NCI-H146 treated with DMSO at 0.1 percent for 48 hours (cell line): ENCODE data around the gene SDK2.
A peak's percentile ranks its signal among the peaks of the same experiment; 100 is the strongest.

Source experiments
- DNase-seq: peaks from one replicate; lab custom pipeline; 2025; ENCODE audit not compliant: unreplicated experiment; lab: John Stamatoyannopoulos, UW

Gene SDK2

GRCh38 chr17:73369817-73370490, 274.3 kb downstream of the SDK2 start:
- peak; percentile 13 for DNase-seq

GRCh38 chr17:73369111-73369521, 275.1 kb downstream of the SDK2 start:
- DNase-seq, result no peak

- no peak for DNase-seq
Measured at GRCh38 chr17:73368085-73368631, 276.1 kb downstream of the SDK2 start.

- no peak for DNase-seq
Measured at GRCh38 chr17:73365906-73366623, 278.2 kb downstream of the SDK2 start.

- DNase-seq, result no peak
Measured at GRCh38 chr17:73365301-73365874, 278.9 kb downstream of the SDK2 start.

- DNase-seq, result no peak
Measured at GRCh38 chr17:73364155-73364522, 280.1 kb downstream of the SDK2 start.

- DNase-seq, result peak; percentile 16
Measured at GRCh38 chr17:73363442-73364154, 280.6 kb downstream of the SDK2 start.

- no peak for DNase-seq
Measured at GRCh38 chr17:73362697-73363096, 281.5 kb downstream of the SDK2 start.

GRCh38 chr17:73360961-73361761, 283.1 kb downstream of the SDK2 start:
- DNase-seq, result no peak

- DNase-seq, result peak; percentile 68
Measured at GRCh38 chr17:73359987-73360410, 284.2 kb downstream of the SDK2 start.

GRCh38 chr17:73359352-73359751, 284.9 kb downstream of the SDK2 start:
- no peak for DNase-seq

- no peak for DNase-seq
Measured at GRCh38 chr17:73358668-73359067, 285.6 kb downstream of the SDK2 start.

- no peak for DNase-seq
Measured at GRCh38 chr17:73357981-73358380, 286.3 kb downstream of the SDK2 start.

- DNase-seq, result no peak
Measured at GRCh38 chr17:73357318-73357717, 286.9 kb downstream of the SDK2 start.

- no peak for DNase-seq
Measured at GRCh38 chr17:73356561-73357170, 287.6 kb downstream of the SDK2 start.

GRCh38 chr17:73354423-73355284, 289.6 kb downstream of the SDK2 start:
- DNase-seq, result no peak

GRCh38 chr17:73352261-73352660, 292.0 kb downstream of the SDK2 start:
- DNase-seq, result no peak

GRCh38 chr17:73351764-73352163, 292.5 kb downstream of the SDK2 start:
- DNase-seq, result no peak

- no peak for DNase-seq
Measured at GRCh38 chr17:73350864-73351263, 293.4 kb downstream of the SDK2 start.
